GM21390 (cell line): Measurements from ENCODE around the gene C18orf63.

Experiments
- ATAC-seq: cut with Tn5 transposase; IDR thresholded peaks from one replicate; pipeline ENCODE4 v1.9.1; 2021; ENCODE audit not compliant: unreplicated experiment

C18orf63 gene

GRCh38 chr18:74402806-74403433, 87.3 kb downstream of the C18orf63 start:
- no peak for ATAC-seq

- ATAC-seq, result peak; percentile 79
Observed at GRCh38 chr18:74407888-74408287, 92.2 kb downstream of the C18orf63 start.
